ENCODE results near the gene LIMK1.

LIMK1 gene

DNA sequence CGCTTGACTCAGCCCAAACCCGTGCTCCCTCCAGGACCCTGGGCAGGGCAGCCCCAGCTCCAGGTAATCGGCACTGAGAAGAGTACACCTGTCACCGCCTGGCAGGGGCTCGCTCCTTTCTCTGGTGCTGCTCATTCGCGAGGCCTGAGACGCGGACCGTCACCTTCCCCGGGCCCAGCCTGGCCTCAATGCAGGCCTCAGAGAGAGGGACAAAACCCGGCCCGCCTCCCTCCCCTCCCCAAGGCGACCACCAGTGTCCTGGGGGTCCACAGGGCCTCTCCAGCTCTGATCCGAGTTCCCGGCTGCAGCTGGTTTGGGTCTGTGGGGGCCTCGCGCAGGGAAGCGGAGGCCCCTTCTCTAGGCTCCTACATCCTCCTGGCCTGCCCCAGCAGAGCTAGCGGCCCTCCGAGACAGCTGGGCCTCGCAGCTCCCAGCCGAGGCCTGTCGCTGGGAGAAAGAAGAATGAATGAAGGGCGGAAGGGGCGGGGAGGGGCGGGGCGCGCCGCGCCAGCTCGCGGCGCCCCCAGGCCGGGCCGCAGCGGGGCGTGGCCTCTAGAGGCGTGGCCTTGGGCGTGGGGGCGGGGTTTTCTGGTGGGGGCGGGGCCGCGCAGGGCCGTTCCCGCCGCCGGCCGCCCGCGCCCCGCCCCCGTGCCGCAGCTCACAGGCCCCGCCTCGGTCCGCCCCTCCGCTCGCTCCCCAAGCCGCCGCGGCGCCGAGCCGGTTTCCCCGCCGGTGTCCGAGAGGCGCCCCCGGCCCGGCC is at the start of gene LIMK1:
TSS of gene LIMK1 (plus strand) at position 688 of the 760 bp plus-strand sequence. CDS start 187 bp downstream, outside the sequence.
- TF ChIP-seq, protein P1, sequence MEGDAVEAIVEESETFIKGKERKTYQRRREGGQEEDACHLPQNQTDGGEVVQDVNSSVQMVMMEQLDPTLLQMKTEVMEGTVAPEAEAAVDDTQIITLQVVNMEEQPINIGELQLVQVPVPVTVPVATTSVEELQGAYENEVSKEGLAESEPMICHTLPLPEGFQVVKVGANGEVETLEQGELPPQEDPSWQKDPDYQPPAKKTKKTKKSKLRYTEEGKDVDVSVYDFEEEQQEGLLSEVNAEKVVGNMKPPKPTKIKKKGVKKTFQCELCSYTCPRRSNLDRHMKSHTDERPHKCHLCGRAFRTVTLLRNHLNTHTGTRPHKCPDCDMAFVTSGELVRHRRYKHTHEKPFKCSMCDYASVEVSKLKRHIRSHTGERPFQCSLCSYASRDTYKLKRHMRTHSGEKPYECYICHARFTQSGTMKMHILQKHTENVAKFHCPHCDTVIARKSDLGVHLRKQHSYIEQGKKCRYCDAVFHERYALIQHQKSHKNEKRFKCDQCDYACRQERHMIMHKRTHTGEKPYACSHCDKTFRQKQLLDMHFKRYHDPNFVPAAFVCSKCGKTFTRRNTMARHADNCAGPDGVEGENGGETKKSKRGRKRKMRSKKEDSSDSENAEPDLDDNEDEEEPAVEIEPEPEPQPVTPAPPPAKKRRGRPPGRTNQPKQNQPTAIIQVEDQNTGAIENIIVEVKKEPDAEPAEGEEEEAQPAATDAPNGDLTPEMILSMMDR (IDR thresholded peaks at IDR 0.05; ENCODE audit: insufficient read depth, low read depth, low read length, missing control alignments): no peak
- H3K4me3 ChIP-seq (ENCODE audit: low read length): peak within 1 kb of the TSS; percentile 62
- DNase-seq (ENCODE audit: low read depth): peak; percentile 78

- H3K4me3 ChIP-seq (ENCODE audit: low read length): no peak overlapping the region
- no peak for DNase-seq (ENCODE audit: low read depth)
- TF ChIP-seq, protein P1 (IDR thresholded peaks at IDR 0.05; ENCODE audit: insufficient read depth, low read depth, low read length, missing control alignments): no peak
Observed at GRCh38 chr7:74037609-74038008, 46.0 kb upstream of the LIMK1 start.

DNA sequence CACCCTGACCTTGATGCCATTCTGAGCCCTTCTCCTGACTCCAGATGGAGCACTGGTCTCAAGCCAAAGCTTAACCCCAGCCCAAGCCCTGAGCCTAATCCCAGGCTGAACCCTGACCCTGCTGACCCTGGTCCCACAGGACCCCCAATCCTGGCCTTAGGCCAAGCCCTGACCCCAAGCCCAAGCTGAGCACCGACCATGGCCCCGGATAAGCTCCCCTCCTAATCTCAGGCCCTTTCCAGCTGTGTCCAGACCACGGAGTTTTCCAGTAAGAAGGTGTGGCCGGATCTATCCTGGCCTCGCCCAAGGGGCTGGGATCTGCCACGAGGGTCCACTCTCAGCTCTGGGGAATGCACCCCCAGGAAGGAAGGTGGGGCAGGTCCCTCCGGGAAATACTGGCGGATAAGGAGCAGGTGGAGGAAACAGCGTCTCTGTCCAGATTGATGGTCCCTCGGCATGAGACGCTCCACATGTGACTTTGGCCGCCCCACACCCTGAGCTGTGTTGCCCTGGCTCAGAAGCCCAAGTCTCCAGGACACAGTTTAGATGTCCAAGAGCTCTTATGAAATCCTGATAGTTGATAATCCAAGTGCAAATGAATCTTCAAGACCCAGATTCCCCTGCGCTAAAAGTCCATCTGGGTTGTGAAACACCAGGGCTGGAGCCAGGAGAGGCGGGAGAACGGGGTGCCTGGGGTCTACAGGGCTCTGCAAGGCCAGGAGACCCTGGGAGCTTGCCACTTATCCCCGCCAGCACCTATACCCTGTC is 45.2 kb upstream of the LIMK1 start:
- no peak overlapping the region for H3K4me3 ChIP-seq (ENCODE audit: low read length)
- DNase-seq (ENCODE audit: low read depth): no peak
- TF ChIP-seq, protein P1 (IDR thresholded peaks at IDR 0.05; ENCODE audit: insufficient read depth, low read depth, low read length, missing control alignments): no peak

- H3K4me3 ChIP-seq (ENCODE audit: low read length): no peak overlapping the region
- DNase-seq (ENCODE audit: low read depth): peak; percentile 10
- TF ChIP-seq, protein P1 (IDR thresholded peaks at IDR 0.05; ENCODE audit: insufficient read depth, low read depth, low read length, missing control alignments): no peak
Observed at GRCh38 chr7:74039337-74039736, 44.3 kb upstream of the LIMK1 start.

DNA sequence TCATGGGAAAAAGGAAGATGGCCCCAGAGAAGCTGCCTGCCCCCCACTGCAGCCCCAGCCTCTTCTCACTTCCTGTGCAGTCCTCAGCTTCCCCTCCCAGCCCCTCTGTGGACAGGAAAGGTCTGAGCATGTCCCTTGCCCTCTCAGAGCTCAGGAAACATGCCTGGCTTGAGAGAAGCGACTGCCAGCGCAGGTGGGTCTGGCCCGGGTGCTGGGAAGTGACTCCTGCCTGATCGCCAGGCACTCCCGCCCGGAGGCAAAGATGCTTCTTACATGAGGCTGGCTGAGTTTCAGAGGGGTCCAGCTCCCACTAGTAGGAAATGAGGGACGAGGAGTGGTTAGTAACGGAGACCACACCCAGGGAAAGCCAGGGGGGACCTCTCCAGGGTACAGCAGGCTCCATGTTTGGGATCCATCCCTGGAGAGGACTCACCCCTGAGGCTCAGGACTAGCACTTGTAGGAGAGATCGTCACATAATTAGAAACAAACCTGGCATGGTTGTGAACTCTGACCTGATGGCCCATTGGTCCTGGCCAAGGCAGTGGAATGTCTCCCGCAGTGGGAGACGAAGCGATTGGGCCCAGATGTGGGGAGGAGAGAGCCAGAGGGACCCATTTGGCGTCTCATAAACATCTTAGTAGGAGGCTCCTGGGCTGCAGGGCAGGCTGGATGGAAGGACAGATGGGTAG is 43.4 kb upstream of the LIMK1 start:
- TF ChIP-seq, protein P1 (IDR thresholded peaks at IDR 0.05; ENCODE audit: insufficient read depth, low read depth, low read length, missing control alignments): no peak

GRCh38 chr7:74040791-74041520 is 42.6 kb upstream of the LIMK1 start:
- TF ChIP-seq, protein P1 (IDR thresholded peaks at IDR 0.05; ENCODE audit: insufficient read depth, low read depth, low read length, missing control alignments): no peak
- no peak overlapping the region for H3K4me3 ChIP-seq (ENCODE audit: low read length)
- no peak for DNase-seq (ENCODE audit: low read depth)

More for the DNA sequence above, 43.4 kb upstream of the LIMK1 start:
- H3K4me3 ChIP-seq (ENCODE audit: low read length): no peak overlapping the region
- DNase-seq (ENCODE audit: low read depth): peak; percentile 15
